ENCODE measurements around the gene LIMCH1.

LIMCH1 gene

DNA sequence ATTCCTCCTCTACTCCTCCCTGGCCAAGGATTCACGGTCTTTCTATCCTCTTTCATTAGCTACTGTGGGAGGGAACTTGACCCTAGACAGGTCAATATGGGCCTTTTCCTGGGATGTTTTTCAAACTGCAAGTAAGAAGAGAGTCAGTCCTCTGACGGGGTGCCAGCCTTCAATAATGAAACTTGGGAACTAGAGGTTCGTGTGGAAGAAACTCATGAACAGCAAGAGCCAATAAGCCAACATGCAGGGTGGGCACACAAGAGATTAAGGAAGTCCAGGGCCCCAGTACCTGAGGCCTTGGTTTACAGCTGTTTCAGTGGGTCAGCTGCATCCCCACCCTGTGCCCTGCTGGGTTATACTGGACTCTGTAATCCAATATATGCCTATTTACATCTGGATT, 49.3 kb downstream of the LIMCH1 start:
- Histone ChIP-seq H3K36me3 (ENCODE audit: control insufficient read depth, insufficient read depth, low read length) (no peaks in the 10 kb centered on the region), H3K27me3 (ENCODE audit: control insufficient read depth, insufficient read depth, low read length) (no peaks in the 10 kb centered on the region), H3K9me3 (ENCODE audit: control insufficient read depth, insufficient read depth, low read length) (peaks cover 3% of the 10 kb centered on the region; the same call in 1 of the 2 replicates), H3K4me1 (ENCODE audit: control insufficient read depth, insufficient read depth, low read length) (no peaks in the 10 kb centered on the region), H3K4me3 (ENCODE audit: low read depth, low read length) (no peak overlapping the region), H3K9ac (ENCODE audit: low read depth, low read length) (no peak overlapping the region), H3K27ac (ENCODE audit: low read depth, low read length) (no peak overlapping the region)

DNA sequence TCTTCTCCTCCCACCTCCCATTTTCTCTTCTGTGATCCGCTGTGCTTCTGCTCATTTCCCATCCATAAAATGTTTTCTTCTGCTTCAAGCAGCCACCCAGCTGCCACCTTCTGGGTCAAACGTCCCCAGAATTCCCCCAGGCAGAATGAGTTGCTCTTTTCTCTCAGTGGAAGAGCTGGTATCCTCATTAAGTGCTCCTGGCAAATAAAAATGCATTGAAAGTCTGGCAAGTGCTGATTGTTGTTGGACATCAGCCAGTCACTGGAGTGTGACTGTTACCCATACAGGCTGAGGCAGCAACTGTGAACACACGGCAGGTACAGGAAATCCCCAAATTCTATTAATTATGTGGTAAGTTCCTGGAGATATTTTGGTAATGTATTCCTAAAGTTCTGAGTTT, 52.6 kb downstream of the LIMCH1 start:
- Histone ChIP-seq H3K27ac (ENCODE audit: low read depth, low read length) (no peak overlapping the region), H3K27me3 (ENCODE audit: control insufficient read depth, insufficient read depth, low read length) (no peaks in the 10 kb centered on the region), H3K4me1 (ENCODE audit: control insufficient read depth, insufficient read depth, low read length) (peaks cover 6% of the 10 kb centered on the region; the same call in 1 of the 2 replicates), H3K36me3 (ENCODE audit: control insufficient read depth, insufficient read depth, low read length) (no peaks in the 10 kb centered on the region), H3K9me3 (ENCODE audit: control insufficient read depth, insufficient read depth, low read length) (no peaks in the 10 kb centered on the region), H3K9ac (ENCODE audit: low read depth, low read length) (no peak overlapping the region), H3K4me3 (ENCODE audit: low read depth, low read length) (no peak overlapping the region)

DNA sequence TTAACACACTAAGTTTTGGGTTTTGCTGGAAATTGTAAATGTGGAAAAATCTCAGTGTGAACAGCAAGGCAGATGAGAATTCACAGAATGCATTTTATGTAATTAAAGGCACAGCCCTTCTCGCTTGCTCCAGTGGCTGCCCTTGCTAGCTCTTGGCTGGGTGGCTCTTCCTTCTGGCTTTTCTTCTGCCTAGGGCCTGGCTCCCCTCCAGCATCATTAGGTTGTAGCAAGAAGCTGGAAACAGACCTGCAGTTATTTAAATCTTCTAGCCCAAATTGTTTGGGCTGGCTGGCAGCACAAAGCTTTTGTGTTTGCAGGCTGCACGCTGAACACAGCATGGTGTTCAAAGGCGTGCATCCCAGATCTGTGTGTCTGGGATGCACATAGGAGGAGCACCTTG, 56.5 kb downstream of the LIMCH1 start:
- no peaks in the 10 kb centered on the region for H3K27me3 ChIP-seq (ENCODE audit: control insufficient read depth, insufficient read depth, low read length)
- no peak overlapping the region for H3K4me3 ChIP-seq (ENCODE audit: low read depth, low read length)
- no peaks in the 10 kb centered on the region for H3K36me3 ChIP-seq (ENCODE audit: control insufficient read depth, insufficient read depth, low read length)
- H3K4me1 ChIP-seq (ENCODE audit: control insufficient read depth, insufficient read depth, low read length): peaks cover 18% of the 10 kb centered on the region
- H3K9me3 ChIP-seq (ENCODE audit: control insufficient read depth, insufficient read depth, low read length): no peaks in the 10 kb centered on the region
- H3K9ac ChIP-seq (ENCODE audit: low read depth, low read length): no peak overlapping the region
- no peak overlapping the region for H3K27ac ChIP-seq (ENCODE audit: low read depth, low read length)

DNA sequence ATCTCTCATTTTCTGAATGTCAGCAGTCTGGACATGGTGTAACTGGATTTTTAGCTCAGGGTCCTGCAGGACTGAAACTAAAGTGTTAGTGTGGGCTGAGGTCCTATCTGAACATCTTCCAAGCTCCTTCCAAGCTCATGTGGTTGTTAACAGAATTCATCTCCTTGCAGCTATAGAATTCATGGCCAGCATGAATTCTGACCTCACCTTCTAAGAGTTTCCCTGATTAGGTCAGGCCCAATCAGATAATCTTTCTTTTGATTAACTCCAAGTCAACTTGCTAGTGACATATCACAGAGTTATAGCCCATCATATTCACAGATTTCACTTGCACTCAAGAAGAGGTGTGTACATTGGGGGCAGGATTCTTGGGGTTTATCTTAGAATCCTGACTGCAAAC, 59.5 kb downstream of the LIMCH1 start:
- Histone ChIP-seq H3K36me3 (ENCODE audit: control insufficient read depth, insufficient read depth, low read length) (no peaks in the 10 kb centered on the region), H3K9ac (ENCODE audit: low read depth, low read length) (no peak overlapping the region), H3K4me1 (ENCODE audit: control insufficient read depth, insufficient read depth, low read length) (peaks cover 18% of the 10 kb centered on the region), H3K27ac (ENCODE audit: low read depth, low read length) (no peak overlapping the region), H3K9me3 (ENCODE audit: control insufficient read depth, insufficient read depth, low read length) (no peaks in the 10 kb centered on the region), H3K27me3 (ENCODE audit: control insufficient read depth, insufficient read depth, low read length) (no peaks in the 10 kb centered on the region), H3K4me3 (ENCODE audit: low read depth, low read length) (no peak overlapping the region)

DNA sequence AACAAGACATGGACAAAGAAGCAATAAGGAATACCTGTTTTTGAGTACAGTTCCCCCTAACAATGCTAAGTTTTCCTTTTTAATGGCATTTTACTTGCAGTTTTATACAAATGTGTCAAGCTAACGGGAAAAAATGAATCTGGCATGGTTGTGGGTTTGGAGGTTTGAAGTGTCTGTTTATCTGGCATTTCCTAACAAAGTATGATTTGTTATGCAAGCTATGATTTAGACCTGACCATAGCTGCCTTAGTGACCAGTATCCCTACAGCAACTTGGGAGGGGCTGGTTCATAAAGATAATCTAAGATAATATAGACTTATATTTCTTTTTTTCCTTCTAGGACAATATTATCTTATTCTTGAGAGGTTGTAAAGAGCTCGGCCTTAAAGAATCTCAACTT, 60.6 kb downstream of the LIMCH1 start:
- Histone ChIP-seq H3K9ac (ENCODE audit: low read depth, low read length) (no peak overlapping the region), H3K4me3 (ENCODE audit: low read depth, low read length) (no peak overlapping the region), H3K36me3 (ENCODE audit: control insufficient read depth, insufficient read depth, low read length) (no peaks in the 10 kb centered on the region), H3K27ac (ENCODE audit: low read depth, low read length) (no peak overlapping the region), H3K27me3 (ENCODE audit: control insufficient read depth, insufficient read depth, low read length) (no peaks in the 10 kb centered on the region), H3K9me3 (ENCODE audit: control insufficient read depth, insufficient read depth, low read length) (no peaks in the 10 kb centered on the region), H3K4me1 (ENCODE audit: control insufficient read depth, insufficient read depth, low read length) (peaks cover 18% of the 10 kb centered on the region)

DNA sequence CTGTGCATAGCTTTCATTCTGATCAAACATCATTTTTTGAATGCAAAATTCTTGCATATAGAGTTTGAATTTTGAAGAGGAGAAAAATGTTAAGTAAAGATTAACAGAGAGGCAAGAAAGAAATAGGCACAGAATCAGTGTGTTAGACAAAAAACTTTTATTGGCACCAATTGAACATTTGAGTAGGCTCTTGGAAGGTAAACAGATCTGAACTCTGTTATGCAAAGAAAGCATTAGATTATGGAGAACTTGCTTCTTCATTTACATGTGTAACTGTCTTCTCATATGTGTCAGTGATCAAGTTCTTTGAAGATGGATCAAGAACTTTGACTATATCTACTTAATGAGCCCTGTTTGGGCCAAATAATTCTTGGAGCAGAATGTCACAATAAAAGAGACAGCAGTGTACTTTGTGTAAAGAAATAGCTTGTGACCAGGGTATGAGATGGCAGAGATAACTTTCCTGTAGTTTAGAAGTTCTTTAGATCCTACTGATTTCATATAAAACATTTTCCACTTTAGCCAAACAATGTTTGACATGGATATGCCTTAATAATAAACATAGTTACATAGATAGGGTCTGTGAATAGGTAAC, 61.3 kb downstream of the LIMCH1 start:
- H3K27ac ChIP-seq (ENCODE audit: low read depth, low read length): no peak overlapping the region
- H3K4me1 ChIP-seq (ENCODE audit: control insufficient read depth, insufficient read depth, low read length): peaks cover 17% of the 10 kb centered on the region
- no peaks in the 10 kb centered on the region for H3K27me3 ChIP-seq (ENCODE audit: control insufficient read depth, insufficient read depth, low read length)
- H3K9me3 ChIP-seq (ENCODE audit: control insufficient read depth, insufficient read depth, low read length): no peaks in the 10 kb centered on the region
- no peak overlapping the region for H3K4me3 ChIP-seq (ENCODE audit: low read depth, low read length)
- H3K9ac ChIP-seq (ENCODE audit: low read depth, low read length): no peak overlapping the region
- no peaks in the 10 kb centered on the region for H3K36me3 ChIP-seq (ENCODE audit: control insufficient read depth, insufficient read depth, low read length)

DNA sequence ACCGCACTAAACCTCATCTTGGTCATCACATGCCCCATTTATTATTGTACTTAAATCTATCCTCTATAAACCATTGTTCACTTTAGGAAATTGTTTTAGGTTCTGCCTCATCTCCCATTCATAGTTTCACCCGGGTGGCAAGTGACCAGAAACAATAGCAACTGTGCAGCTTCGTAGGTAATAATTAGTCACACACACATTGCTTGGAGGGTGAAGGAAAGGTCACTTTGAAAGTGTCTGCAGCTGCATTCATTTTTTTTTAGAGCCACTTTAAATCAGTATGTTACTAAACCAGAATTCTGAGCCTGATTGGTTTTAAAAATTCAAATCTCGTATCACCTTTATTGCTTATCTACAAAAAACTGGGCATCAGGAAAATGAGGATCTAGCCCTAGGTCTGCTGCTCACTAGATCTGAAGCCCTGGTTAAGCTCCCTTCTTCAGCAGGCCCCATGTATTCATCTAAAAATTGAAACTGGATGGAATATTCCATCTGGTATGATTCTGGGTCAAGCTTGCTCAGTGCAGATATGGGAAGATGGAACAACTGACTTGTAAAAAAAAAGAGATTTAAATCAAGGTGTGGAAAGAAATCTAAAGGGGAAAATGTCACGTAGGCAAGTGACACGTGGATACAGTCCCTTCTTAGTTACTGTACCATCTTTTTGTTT, 62.4 kb downstream of the LIMCH1 start:
- Histone ChIP-seq H3K27me3 (ENCODE audit: control insufficient read depth, insufficient read depth, low read length) (no peaks in the 10 kb centered on the region), H3K36me3 (ENCODE audit: control insufficient read depth, insufficient read depth, low read length) (no peaks in the 10 kb centered on the region), H3K9ac (ENCODE audit: low read depth, low read length) (no peak overlapping the region), H3K27ac (ENCODE audit: low read depth, low read length) (no peak overlapping the region), H3K4me3 (ENCODE audit: low read depth, low read length) (no peak overlapping the region), H3K9me3 (ENCODE audit: control insufficient read depth, insufficient read depth, low read length) (no peaks in the 10 kb centered on the region), H3K4me1 (ENCODE audit: control insufficient read depth, insufficient read depth, low read length) (peaks cover 13% of the 10 kb centered on the region)

DNA sequence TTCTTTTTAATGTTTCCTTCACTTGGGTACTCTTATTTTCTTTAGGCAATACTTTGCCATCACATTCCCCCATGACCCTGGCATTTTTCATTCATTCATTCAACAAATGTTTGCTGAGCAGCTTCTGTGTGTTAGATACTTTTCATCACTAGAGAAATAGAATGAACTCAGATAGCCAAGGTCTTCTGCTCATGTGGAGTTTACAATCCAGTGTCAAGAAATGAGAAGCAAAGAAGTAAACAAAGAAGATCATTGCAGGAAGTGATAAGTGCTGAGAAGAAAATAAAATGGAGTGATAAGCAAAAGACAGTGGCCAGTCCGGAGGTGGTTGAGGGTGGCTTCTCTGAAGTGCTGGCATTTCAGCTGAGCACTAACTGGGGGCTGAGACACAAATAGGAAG, 63.1 kb downstream of the LIMCH1 start:
- no peak overlapping the region for H3K4me3 ChIP-seq (ENCODE audit: low read depth, low read length)
- no peaks in the 10 kb centered on the region for H3K9me3 ChIP-seq (ENCODE audit: control insufficient read depth, insufficient read depth, low read length)
- H3K27me3 ChIP-seq (ENCODE audit: control insufficient read depth, insufficient read depth, low read length): no peaks in the 10 kb centered on the region
- no peak overlapping the region for H3K27ac ChIP-seq (ENCODE audit: low read depth, low read length)
- H3K9ac ChIP-seq (ENCODE audit: low read depth, low read length): no peak overlapping the region
- peaks cover 13% of the 10 kb centered on the region for H3K4me1 ChIP-seq (ENCODE audit: control insufficient read depth, insufficient read depth, low read length)
- no peaks in the 10 kb centered on the region for H3K36me3 ChIP-seq (ENCODE audit: control insufficient read depth, insufficient read depth, low read length)

DNA sequence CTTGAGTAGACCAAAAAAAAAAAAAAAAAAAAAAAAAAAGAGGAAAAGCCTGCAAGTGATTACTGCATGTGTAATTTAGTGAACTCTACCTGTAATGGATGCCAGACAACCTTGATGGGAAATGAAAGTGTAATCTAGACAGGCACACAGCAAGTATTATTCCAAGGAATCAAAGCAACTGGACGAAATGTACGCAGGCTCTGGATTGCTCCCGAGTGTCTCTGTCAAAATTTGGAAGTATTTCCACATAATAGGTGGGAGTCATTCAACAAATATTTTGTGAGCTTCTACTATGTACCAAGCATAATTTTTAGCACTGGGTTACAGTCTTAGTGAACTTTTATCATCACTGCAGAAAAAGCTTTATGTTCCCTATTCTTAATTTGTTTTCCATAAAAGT, 64.2 kb downstream of the LIMCH1 start:
- Histone ChIP-seq H3K36me3 (ENCODE audit: control insufficient read depth, insufficient read depth, low read length) (no peaks in the 10 kb centered on the region), H3K27ac (ENCODE audit: low read depth, low read length) (no peak overlapping the region), H3K9me3 (ENCODE audit: control insufficient read depth, insufficient read depth, low read length) (no peaks in the 10 kb centered on the region), H3K9ac (ENCODE audit: low read depth, low read length) (no peak overlapping the region), H3K4me1 (ENCODE audit: control insufficient read depth, insufficient read depth, low read length) (peaks cover 13% of the 10 kb centered on the region), H3K4me3 (ENCODE audit: low read depth, low read length) (no peak overlapping the region), H3K27me3 (ENCODE audit: control insufficient read depth, insufficient read depth, low read length) (no peaks in the 10 kb centered on the region)

DNA sequence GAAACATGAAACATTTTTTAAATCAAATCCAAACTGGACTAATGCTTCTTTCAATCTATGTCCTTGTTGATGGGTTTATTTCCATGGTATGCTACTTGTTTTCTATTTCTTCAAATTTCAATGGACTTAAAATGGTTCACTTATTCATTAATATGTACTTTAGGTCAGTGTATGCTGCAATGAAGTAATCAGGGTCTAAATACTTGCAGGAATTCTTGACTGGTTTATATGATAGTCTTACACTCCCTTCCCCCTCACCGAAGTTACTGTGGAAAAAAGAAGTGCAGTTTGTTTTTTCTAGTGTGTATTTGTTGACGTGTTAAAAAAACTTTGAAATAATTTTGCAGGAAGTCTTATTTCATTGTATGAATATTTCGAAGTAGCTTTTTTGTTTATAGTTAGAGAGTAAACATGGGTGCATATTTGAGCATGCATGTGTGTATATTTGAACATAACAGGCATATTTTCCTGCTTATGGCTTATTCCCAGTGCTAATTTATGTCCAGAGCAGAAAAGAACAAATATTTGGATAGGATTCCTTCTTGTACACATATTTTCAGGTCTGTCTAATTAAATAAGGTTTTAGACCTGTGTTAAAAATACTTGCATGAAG, 65.0 kb downstream of the LIMCH1 start:
- Histone ChIP-seq H3K4me3 (ENCODE audit: low read depth, low read length) (no peak overlapping the region), H3K36me3 (ENCODE audit: control insufficient read depth, insufficient read depth, low read length) (0 out of 2 replicates have a peak, but pooled peaks cover 5% of the 10 kb centered on the region), H3K27ac (ENCODE audit: low read depth, low read length) (no peak overlapping the region), H3K27me3 (ENCODE audit: control insufficient read depth, insufficient read depth, low read length) (no peaks in the 10 kb centered on the region), H3K4me1 (ENCODE audit: control insufficient read depth, insufficient read depth, low read length) (peaks cover 7% of the 10 kb centered on the region), H3K9me3 (ENCODE audit: control insufficient read depth, insufficient read depth, low read length) (no peaks in the 10 kb centered on the region), H3K9ac (ENCODE audit: low read depth, low read length) (no peak overlapping the region)

DNA sequence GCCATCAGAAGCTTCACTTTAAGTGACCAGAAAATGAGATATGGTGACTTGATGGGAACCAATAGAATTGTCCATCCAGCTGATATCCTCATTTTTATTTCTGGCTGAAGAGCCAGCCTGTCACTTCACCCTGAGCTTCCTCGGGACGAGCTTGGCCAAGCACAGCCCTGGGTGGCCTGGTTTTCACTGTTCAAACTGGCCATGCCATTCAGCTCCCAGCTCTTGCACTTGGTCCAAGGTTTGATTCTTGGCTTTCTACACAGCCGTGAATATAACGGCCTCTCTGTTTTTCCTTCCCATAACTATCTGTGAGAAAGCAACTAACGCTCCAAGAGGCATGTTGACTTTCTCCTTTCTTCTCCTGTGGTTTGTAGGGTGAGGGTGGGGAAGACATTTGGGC, 71.9 kb downstream of the LIMCH1 start:
- Histone ChIP-seq H3K36me3 (ENCODE audit: control insufficient read depth, insufficient read depth, low read length) (0 out of 2 replicates have a peak, but pooled peaks cover 5% of the 10 kb centered on the region), H3K9ac (ENCODE audit: low read depth, low read length) (no peak overlapping the region), H3K27ac (ENCODE audit: low read depth, low read length) (no peak overlapping the region), H3K4me3 (ENCODE audit: low read depth, low read length) (no peak overlapping the region), H3K4me1 (ENCODE audit: control insufficient read depth, insufficient read depth, low read length) (peaks cover 33% of the 10 kb centered on the region), H3K9me3 (ENCODE audit: control insufficient read depth, insufficient read depth, low read length) (no peaks in the 10 kb centered on the region), H3K27me3 (ENCODE audit: control insufficient read depth, insufficient read depth, low read length) (peaks cover 11% of the 10 kb centered on the region; the same call in 1 of the 2 replicates)

All from HUES48 (cell line).